Measurements from ENCODE around the gene XRCC4.
"Not testable (repeated sequence)": the region's sequence is repeated elsewhere in the genome, so short reads cannot be mapped to it uniquely, and the experiment has no call there.

XRCC4 gene

GRCh38 chr5:83107692-83108420 is 30.5 kb downstream of the XRCC4 start:
- no peak overlapping the region for H3K27ac ChIP-seq
- DNase-seq (ENCODE audit: low read depth, low spot score): no peak

DNA sequence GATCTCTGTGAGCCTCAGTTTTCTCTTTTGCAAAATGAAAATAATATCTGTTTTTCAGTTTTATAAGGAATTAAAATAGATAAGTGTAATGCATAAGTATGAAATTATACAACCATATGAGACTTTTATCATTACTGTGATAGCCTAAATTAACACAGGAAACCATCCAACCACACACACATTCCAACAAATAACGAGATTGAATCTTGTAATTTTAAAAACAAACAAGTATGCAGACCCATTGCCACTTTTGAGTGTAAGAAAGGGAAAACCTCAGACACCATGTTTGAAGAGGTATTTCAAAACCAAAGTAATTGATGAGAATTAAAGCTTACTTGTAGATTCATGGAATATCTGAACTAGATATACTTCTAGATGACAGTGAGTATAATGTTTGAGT is 32.0 kb downstream of the XRCC4 start:
- DNase-seq (ENCODE audit: low read depth, low spot score): no peak
- no peak overlapping the region for H3K27ac ChIP-seq

DNA sequence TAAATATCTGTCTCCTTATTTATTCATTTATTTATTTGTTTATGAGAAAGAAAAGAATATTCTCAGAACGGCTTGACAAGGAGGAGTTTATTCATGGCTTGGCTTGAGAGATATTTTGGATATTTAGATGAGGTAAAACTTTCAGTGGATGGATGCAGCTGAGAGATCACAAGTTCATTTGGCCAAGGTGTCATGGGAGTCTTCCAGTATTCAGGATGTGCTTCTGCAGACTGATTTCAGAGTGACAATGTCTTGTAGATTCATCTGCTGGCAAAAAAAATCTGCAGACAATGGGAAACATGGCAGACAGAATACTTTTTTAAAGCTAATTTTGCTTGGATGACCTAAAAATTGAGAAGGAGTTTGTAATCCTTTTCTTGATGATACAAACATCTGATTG is 38.5 kb downstream of the XRCC4 start:
- no peak for DNase-seq (ENCODE audit: low read depth, low spot score)
- no peak overlapping the region for H3K27ac ChIP-seq

DNA sequence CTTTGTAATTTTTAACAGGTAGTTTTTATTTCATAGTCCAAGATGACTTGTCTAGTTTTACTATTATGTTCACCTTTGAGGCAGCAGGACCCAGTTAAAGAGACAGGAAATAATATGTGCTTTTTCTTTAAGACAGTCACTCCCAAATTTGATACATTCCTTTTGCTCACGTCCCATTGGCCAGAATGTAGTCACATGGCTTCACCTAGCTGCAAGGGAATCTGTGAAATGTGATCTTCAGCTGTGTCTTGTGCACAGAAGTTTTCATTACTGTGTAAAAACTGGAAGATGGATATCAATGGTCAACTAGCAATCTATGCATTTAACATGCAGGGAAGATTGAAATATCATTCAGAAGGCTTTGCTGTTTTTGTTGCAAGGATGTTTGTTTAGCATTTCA is 41.1 kb downstream of the XRCC4 start:
- H3K27ac ChIP-seq: no peak overlapping the region
- no peak for DNase-seq (ENCODE audit: low read depth, low spot score)

DNA sequence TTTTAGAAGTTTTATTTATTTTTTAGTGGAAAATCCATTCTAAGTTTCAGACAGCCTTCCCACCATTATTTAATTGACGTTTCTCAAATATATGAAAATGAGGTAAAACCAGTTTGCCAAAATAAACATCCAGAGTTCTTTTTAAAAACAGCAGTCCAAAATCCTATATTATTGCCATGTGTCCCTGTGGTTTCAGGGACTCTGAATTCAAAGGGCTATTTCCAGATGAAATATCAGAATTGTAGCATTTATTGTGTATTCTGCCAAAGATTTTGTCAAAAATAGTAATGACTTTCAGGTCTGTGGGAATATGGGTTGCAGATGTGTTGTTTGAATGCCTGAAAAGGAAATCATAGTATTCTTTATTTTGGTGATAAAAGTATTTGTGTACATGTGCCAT is 41.6 kb downstream of the XRCC4 start:
- DNase-seq (ENCODE audit: low read depth, low spot score): no peak
- H3K27ac ChIP-seq: no peak overlapping the region

- no peak for DNase-seq (ENCODE audit: low read depth, low spot score)
- no peak overlapping the region for H3K27ac ChIP-seq
These were observed 47.2 kb downstream of the XRCC4 start for GRCh38 chr5:83124593-83124992.

GRCh38 chr5:83125560-83125959 is 48.2 kb downstream of the XRCC4 start:
- H3K27ac ChIP-seq: no peak overlapping the region
- DNase-seq (ENCODE audit: low read depth, low spot score): no peak

DNA sequence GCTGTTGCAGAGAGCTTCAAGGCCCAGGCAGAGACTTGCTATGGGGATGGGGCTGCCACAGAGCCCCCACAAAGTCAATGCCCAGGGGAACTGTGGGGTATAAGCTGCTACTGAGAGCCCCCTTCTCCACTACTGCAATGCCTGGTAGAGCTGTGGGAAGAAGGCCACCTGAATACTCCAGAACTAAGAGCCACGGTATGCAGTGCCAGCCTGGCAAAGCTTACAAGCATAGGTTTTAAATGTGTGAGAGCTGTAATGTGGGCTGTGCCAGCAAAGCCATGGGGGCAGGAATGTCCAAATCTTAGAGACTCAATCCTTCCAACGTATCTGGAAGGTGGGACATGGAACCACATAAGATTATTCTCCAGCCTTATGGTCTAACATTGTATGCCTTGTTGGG is 49.2 kb downstream of the XRCC4 start:
- H3K27ac ChIP-seq: no peak overlapping the region
- no peak for DNase-seq (ENCODE audit: low read depth, low spot score)

- DNase-seq (ENCODE audit: low read depth, low spot score): no peak
- no peak overlapping the region for H3K27ac ChIP-seq
These were observed 56.5 kb downstream of the XRCC4 start for GRCh38 chr5:83133797-83134196.

DNA sequence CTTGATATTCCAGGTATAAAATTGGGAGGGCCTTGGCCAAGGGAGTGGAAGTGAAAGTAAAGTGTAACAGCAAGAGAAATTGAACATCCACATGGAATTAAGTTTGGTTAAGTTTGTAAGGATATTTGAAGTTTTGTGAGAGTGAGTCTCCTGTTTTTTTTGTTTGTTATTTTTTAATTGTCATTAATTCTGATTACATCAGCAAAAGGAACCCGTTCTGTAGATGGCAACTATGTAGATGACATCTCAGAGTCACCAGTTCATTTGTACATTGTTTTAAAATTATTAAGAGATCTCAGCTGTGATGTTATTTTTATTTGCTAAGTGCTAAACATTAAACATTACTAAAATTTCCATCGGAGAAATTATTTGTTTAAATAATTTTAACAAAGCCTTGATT is 65.2 kb downstream of the XRCC4 start:
- H3K27ac ChIP-seq: no peak overlapping the region
- no peak for DNase-seq (ENCODE audit: low read depth, low spot score)

GRCh38 chr5:83145241-83145640 is 67.9 kb downstream of the XRCC4 start:
- no peak overlapping the region for H3K27ac ChIP-seq
- no peak for DNase-seq (ENCODE audit: low read depth, low spot score)

DNA sequence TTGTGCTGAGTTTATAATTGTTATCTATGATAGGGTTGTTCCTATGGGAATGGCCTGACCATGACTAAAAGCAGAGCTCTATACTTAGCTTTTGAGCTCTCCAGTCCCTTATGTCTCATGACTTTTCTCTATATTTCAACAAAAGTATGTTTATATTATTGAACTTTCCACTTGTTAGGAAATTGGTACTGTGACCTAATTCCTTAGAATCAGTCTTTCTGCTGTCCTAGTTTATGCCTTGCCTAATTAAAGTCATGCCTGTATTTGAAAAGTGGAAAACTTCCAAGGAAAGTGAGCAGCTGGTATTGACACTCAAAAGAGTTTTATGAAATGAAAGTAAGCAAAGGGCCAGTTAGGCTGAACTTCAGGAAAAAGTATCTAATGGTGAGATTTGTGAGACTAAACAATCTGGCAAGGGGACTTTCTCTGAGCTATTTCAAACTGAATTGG is 68.6 kb downstream of the XRCC4 start:
- no peak overlapping the region for H3K27ac ChIP-seq

DNA sequence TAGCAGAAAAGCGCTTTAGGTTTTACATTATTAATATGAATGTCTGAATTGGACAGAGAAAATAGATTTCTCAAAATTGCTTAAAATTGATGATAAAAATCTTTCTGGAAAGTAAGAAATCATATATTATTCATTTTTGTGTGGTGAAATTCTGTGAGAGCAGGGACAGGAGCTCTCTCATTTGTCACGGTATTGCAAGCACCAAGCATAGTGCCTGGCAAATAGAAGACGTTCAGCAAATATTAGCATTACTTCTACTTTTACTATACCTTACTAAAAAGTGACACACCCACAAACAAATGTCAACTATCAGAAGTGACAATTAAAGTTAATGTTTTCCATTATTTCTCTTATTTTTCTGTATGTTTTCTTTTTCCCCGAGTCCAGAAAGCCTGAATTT is 69.1 kb downstream of the XRCC4 start:
- no peak overlapping the region for H3K27ac ChIP-seq
- DNase-seq (ENCODE audit: low read depth, low spot score): no peak

More for the DNA sequence above, 68.6 kb downstream of the XRCC4 start:
- DNase-seq (ENCODE audit: low read depth, low spot score): no peak

DNA sequence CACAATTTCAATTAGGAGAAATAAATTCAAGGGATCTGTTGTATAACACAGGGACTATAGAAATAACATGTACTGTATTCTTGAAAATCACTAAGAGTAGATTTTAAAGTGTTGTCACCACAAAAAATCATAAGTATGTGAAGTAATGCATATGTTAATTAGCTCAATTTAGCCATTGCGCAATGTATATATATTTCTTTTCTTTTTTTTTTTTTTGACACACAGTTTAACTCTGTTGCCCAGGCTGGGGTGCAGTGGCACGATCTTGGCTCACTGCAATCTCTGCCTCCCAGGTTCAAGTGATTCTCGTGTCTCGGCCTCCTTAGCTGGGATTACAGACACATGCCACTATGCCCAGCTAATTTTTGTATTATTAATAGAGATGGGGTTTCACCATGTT is 70.2 kb downstream of the XRCC4 start:
- DNase-seq (ENCODE audit: low read depth, low spot score): no peak
- no peak overlapping the region for H3K27ac ChIP-seq

DNA sequence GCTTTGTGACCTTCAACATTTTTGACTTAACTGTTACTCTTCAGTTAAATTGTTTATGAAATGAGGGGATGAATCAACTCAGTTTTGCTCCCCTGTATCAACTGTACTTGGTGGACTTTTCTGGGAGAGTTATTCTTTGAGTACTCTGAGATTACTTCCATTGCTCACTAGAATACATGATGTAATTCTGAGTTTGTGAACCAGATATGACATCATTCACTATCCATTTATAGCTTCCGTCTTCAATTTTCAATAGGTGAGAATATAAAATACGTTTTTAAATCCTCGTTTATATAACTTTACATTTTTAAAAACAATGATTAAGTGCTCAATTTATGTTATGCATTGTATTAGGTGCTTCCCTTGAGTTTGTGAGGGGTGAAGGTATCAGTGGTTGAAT is 71.0 kb downstream of the XRCC4 start:
- DNase-seq (ENCODE audit: low read depth, low spot score): no peak
- no peak overlapping the region for H3K27ac ChIP-seq

DNA sequence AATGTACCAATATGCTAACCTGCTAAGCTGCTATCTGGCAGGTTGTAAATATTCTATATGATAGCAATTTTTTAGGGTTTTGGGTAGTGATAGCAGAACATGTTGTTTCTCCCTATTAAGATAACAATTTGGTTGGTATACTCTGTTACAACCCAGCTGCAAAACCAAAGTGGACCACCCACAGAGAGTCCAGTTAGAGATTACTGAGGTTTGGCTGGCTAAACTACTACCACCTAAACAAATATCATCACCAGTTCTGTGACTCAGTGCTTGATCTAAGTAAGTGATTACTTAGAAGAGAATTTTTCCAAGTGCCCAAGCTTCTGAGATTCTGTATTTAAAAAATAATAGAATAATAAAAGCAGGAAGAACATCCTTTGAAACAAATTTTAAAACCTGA is 72.3 kb downstream of the XRCC4 start:
- no peak overlapping the region for H3K27ac ChIP-seq
- DNase-seq (ENCODE audit: low read depth, low spot score): no peak

DNA sequence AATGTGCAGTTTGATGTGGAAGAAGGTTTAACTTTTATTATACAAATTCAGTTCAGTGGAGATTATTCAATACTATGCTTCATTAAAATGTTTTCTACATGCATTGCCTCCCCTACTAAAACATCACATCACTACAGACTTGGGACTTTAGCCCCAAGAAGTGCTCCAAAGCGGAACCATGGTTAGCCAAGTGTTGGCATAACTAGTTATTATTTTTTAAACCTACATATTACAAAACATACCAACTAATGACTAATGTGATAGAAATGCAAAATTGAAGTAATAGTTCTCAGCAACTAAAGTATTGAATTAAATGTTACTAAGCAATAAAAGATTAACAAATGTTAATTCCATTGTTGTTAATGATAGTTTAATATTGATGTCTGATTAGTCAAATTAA is 74.5 kb downstream of the XRCC4 start:
- H3K27ac ChIP-seq: no peak overlapping the region
- no peak for DNase-seq (ENCODE audit: low read depth, low spot score)

GRCh38 chr5:83152996-83153395 is 75.6 kb downstream of the XRCC4 start:
- not testable (repeated sequence) for DNase-seq (ENCODE audit: low read depth, low spot score); H3K27ac ChIP-seq

DNA sequence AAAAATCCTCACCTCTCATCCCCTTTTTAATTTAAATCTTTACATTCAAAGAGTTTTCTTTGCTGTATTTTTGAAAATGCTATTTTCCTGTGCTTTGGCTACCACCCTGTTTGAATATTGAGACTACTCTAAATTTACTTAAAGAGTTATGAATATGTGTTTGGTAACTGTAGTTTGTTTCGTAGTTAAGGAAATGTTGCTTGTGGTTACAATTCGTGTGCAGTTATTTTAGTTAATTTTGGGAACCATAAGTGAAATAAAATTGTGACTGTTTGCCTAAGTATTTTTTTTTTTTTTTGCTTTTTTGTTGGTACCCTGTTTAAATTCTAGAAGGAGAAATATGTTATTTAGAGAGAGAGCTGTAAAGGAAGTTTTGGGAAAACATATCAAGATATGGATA is 78.7 kb downstream of the XRCC4 start:
- no peak for DNase-seq (ENCODE audit: low read depth, low spot score)
- no peak overlapping the region for H3K27ac ChIP-seq

DNA sequence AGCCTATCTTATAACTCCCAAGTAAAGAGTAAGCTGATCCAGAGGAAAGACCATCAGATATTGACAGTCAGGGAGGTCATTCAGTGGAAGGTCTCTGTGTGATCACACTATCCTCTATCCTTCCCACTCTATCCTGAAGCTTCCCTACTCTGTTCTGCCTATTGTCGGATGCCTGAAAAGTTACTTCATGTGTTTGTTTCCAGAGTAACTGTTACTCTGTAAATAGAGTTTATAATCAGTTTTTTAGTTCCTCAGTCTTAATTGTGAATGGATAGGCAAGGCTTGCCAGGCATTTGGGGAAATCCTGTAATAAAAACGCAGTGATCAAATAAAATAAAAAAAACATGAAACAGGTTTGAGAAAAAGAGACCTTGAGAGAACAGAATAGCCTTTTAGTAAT is 79.8 kb downstream of the XRCC4 start:
- H3K27ac ChIP-seq: no peak overlapping the region
- DNase-seq (ENCODE audit: low read depth, low spot score): no peak

DNA sequence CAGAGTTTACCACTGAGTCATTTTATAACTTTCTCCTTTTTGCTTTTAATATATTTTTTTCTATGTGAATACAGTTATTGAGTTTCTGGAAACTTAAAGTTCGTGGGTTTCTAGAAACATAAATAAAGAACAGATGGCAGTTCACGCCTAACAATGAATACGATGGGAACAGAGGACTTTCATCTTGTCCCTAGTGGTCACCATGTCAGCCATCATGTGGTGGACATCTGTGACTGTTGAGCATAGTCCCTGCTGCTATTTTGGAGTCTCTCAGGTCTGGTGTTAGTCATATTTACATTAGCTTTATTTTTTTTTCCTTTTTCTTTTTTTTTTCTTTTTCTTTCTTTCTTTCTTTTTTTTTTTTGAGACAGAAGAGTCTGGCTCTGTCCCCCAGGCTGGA is 85.3 kb downstream of the XRCC4 start:
- no peak overlapping the region for H3K27ac ChIP-seq
- no peak for DNase-seq (ENCODE audit: low read depth, low spot score)

- DNase-seq (ENCODE audit: low read depth, low spot score): no peak
- H3K27ac ChIP-seq: no peak overlapping the region
These were observed 90.2 kb downstream of the XRCC4 start for GRCh38 chr5:83167538-83167937.

All from epithelial cell of prostate (primary cell).